Stimulated activated CD8-positive, alpha-beta memory T cell treated with anti-CD3 and anti-CD28 coated beads, Interleukin-7, amount 100 ng/mL, for 48 hours (primary cell): Measurements from ENCODE around the gene ELP4.

Source experiments
- DNase-seq, 2 donors: peaks; one replicate each; pipeline ENCODE4 v3.0.0-alpha.2; 2020; ENCODE audit warnings: low read depth in 1 of 2; ENCODE audit errors: extremely low read depth in 1 of 2

Gene ELP4

DNA sequence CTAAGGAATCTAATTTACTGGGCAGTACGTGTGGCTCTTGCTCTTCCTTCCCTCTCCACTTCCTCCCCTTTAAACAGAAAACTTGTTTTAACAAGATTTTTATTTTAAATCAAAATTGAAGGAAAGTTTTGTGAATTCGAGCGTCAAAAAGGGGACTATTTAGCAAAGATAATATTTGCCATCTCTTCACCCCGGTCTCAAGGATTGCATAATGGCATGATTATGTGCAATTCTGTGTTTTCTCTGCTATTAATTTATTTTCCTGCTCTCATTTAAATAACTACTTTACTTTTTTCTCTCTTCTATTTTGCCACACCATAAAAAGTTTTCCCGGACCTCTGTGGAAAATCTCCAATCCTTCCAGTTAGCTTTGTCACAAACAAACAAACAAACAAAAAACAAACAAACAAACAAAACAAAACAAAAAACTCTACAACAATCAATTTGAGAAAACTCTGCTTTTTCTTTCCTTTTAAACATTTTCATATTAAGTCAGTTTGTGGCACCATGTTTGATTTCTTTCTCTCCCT lies 311.7 kb downstream of the ELP4 start:
- DNase-seq = no peak

DNA sequence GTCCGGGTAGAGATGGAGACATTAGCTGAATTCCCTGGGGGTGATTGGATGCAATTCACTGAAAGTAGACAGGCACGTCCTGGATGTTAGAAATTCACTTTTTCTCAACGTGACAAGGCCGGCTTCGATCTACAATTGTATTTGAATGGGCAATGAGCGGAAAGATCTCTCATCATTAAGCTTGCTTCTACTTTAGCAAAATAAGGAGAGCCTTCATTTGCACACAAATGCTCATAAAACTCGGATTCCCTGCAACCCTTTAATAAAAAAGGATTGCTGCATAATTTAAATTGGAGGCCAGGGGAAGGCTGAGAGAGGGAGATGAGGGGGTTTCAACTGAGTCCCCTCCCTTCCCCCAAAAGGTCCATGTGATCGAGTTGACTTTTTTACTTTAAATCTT lies 312.2 kb downstream of the ELP4 start:
- no peak for DNase-seq

DNA sequence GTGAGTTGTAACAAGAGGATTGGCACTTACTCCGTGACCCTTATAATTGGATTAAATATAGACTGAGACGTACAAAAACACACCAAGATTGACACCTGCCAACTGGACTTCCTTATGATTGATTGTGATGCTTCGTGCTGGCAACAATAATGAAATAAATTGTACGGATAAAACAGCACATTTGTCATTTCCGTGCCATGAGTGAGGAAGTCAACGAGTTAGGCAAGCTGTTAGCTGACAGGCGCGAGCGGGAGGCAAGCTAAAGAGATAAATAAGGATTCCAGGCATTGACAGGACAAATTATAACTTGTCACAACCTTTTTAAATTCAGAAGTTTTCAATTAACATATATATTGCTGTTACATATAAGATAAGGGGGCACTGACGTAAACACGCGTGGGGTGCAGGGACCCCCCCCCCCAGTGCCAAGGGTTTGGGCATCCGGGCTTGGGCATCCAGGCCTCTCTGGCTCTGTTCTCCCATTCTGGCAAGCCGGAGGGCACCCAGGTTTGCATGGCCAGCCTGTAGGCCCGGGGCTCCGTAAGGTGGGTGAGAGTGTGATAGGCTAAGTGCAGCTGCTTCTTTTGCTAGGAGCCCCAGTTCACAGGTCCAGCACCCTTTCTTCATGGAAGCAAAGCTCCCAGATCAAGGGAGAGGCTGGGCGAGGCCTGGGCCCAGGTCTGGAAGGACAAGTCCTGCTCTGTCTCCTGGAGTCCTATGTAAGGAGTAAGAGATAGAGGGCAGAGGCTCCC lies 312.8 kb downstream of the ELP4 start:
- DNase-seq = no peak

DNA sequence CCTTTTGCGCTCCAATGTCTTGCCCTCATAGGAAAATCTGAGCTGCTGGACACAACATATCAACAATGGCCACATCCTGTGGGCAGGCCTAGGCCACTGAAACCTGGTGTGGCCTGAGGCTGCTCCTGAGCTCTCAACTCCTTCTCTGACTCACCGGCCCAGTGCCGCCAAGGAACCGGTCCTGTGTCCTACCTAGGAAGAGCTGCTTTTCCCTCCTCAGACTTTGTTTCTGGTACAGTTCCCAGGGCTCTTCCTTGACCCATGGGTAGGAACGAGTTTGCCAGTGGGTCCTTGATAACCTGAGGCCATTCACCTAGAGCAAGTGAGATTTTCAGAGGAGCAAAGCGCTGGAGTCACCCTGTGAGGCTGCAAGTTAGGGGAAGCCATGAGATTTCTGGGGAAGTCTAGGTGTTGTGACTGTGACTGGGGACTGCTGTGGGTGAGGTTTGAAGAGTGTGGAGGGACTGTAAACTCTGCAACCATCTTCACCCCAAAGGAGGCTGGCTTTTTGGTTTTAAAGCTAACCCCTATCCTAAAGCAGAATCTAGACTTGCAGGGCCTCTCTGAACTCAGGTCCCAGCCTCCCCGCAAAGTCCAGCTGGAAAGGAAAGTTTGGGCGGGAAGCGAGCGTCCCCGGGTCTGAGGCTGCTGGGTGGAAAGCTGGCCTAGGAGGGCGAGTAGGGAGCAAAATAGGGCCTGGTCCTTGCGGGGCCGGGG lies 313.5 kb downstream of the ELP4 start:
- no peak for DNase-seq

DNA sequence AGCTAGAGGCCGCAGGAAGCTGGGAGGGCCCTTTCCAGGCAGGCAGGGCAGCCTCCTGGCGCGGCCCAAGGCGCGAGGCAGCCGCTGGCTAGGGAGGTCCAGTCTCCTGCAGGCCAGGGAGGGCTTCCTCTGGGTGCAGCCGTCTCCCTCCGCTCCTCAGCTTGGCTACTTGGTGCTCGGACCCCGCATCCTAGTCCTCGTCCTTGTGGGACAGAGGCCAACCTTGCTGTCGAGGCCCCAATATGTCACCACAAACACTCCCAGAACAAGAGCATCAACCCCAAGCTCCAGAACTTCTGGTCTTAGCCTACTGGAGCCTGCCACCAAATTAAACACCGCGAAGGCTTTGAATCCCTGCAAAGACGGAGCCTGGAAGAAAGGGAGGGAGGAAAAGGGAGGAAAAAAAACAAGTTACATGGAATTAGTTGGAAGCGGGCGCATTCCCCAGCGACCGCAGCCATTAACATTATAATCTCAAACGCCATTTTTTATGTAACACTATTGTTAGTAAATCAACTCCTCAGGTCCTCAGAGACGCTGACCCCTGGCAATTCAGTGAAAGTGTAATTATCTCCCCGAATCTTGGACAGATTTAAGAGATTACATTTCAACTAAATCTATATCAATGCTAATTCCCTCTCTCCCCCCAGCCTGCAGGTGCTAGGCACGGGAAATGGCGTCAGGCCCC lies 314.2 kb downstream of the ELP4 start:
- DNase-seq = no peak

DNA sequence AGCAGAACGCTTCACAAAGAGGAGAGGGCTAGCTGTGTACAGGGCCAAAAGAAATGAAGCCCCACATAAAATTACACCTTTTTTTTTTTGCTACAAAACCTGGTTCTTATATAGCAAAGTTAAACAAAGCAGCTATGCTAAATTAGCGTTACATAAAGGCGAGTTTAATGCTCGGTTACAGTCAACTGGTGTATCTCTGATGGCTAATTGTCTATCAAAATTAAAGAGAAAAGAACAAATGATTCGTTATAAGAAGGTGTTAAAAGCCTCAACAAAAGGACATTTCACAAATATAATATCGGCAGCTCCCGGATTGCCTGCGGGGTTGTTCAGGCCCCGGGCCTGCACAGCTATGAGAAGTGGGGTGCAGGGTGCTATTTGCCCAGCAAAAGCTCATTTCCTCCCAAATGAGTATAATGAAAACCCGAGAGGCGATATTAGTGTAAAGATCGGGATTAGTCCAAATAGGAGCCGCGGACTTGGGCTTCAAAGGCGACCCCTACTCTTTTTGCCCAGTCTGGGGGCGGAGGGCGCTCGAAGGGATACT lies 314.8 kb downstream of the ELP4 start:
- no peak for DNase-seq

DNA sequence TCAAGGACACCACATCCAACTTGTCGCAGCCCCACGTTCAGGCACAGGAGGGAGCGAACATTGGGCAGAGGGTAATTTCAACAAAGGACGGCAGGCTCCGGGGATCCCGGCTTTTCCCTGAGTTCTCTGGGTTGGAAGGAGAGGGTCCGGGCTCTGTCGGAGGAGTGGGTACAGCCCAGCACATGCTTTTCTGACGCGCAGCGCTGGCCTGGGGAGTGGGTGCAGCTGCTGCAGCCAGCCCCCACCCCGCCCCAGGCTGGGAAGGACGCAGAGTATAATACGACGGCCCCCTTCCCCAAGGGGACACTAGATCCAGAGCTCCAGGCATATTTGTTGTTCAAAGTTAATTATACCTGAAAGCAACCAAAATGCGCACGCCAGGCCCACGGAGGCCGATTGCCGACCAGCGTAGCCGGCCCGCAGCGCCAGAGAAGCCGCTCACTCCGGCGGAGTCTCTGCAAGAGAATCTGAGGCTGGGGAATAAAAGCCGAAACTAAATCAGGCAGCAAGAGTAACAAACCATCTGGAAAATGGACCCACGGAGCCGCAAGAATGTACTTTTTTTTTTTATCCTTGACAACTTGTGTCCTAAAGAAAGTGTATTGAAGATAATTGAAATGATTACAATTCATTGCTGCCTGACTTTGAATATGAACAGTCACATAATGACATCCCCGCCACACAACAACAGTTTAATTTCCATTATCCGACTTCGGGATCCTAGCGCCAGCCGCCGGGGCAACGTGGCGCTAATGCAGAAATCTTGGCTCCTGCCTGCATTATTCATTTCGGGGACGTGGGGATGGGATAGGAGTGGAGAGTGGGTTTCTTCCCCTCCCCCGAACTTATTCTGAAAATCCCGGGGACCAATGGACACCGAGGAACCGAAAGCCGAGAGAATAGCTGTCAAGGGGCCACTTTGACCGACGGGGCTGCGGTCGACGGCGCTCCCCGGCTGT lies 315.6 kb downstream of the ELP4 start:
- no peak for DNase-seq

DNA sequence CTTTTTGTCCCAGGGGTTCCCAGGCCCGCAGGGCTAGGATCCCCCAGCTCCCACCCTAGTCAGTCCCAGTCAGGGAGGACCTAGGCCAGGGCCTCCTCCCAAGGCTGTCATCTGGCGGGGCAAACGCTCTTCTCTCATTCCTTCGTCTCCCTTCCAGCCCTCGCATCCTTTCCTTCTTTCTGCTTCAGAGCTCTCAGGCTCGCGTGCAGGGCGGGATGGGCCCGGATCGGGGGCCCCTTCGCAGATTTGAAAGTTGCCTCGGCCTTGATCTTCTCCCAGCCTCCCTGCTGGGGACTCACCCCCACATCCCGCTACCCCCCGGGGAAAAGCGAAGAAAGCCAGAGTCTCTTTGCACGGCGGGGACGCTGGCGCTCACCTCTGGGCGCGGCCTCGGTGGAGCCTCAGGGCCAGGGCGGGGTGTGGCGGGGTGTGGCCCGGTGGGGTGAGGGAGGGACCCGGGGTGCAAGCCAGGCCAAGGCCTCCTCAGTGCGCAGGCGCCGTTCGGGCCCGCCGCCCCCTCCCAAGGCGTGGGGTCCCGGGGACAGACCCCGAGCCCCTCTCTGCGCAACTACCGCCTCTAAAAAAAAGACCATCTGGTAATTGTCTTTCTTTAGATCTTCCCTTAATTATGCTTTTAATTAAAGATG lies 316.4 kb downstream of the ELP4 start:
- DNase-seq = no peak

DNA sequence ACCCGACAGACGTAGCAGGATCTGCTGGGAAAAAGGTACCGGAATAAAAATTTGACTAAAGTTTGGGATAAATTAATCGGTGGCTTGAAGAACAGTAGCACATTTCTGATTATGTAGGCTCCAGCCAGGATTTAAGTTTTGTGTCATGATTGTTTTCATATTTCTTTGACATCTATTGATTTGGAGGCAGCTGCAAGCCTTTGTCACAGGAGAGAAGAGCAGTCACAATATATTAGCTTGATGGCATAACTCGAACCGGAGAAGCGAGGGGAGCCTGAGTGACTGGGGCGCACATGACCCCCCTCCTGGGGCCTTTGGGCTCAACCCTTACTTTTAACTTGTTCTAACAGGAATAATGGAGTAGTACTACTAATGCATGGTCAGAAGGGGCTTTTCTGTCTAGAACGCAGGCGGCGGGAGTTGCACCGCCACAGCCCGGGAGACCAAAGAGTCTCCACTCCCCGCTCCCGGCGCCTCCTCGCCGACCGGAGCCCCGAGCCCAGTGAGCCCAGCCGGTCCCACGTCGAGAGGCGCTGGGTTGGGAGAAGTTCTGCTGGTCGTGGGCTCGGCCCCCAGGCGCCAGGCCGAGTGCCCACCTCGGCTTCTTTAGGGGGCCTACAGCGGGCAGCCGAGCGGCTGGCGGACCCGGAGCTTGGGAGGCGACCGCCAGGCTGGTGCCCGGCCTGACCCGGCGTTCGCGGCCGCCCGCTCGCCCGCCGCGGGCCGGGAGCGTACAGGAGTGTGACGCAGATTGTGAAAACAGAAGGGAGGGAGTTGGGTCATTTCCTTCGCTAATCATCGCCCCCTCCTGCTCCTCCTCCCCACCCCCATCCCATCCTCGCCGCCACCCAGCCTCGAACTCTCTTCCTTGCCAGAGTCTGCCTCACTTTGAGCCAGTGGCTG lies 317.2 kb downstream of the ELP4 start:
- DNase-seq = no peak

DNA sequence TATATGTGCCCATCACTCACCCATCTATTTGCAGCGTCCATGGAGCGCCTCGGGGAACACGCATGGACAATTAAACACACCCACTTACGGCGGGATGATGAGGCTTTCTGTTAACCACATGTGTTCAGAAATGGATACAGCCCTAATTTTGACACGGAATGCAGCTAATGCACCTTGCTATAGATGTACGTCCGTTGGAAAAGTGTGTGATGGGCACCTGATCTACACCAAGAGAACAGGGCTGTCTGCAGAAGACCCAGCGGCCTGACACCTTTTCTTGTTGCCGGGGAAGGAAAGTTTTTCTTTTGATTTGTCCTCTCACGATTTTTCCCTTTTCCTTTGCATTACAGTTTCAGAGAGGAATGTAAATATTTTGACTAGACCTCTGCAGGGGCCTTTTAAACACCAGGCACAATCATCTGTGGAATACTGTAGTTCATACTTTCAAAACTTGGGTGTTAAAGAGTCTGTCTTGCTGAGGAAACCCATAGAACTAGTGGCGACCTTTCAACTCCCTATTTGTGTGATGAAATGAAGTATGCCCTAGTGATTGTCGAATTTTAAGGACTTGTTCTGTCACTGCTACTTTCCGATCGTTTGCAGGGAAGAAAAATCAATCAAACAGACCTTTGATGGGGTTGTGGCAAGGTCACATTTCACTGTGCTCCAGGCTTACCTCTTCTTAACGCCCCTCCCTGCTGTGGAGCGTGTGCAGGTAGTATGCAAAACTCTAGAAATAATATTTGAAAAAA lies 318.1 kb downstream of the ELP4 start:
- DNase-seq = no peak

DNA sequence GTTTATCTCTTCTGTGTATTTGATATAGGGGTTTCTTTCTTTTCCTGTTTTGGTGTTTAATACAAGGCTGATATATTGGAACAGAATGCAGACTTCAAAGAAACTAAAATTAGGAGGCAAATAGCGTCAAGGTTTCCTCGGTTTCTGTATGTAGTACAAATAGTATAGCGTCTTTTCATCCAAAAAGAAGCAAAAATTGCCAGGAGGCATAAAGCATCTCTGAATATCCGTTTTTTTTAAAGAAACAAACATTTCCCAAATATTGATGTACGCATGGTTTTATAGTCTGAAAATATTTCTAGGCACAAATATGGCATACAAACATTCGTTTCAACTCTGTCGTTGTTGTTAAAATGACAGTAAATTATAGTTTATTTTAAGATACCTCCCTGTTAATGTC lies 318.6 kb downstream of the ELP4 start:
- DNase-seq = no peak

DNA sequence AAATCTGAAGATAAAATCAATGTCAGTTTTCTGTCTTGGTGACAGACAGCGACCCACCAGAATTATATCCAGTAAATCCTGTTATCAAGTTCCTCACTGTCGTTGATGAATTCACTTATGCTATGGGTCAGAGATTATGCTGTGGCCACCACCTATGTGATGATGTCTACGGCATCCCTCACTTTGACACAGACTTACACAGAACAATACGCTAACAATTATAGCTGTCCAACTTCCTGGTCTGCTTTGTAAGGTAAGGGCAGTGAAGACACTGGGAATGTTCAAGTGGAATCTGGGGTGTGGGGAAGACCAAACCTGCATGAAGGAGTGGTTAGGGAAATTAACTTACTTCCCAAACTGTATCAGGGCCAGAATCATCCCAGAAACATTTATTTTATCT lies 320.8 kb downstream of the ELP4 start:
- no peak for DNase-seq

DNA sequence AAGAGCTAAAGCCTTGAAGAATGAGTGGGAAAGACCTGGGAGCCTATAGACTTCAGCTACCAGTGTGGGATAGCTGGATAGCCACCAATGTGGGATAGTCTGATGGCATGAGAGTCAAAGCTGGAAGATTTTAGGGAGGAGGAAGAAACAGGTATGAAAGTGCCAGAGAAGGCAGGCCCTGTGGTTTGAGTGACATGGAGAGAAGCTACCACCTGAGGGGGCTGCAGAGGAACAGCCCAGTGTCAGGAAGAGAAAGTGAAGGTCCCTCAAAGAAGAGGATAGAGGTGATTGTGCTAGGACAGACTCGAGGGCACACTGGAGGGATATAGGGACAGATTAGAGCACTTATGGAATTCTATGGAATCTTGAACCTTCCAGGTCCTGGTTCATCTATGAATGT lies 324.7 kb downstream of the ELP4 start:
- no peak for DNase-seq
